Right cardiac atrium (tissue), 5 donors: ENCODE data around the gene HSPD1. TPM values are rescaled to one million over a fixed set of nuclear protein-coding genes. Genes with fewer than 3 reads are reported as not detected.

Experiments
- ATAC-seq, 2 donors: fragments of 200-7000 bp; cut with Tn5 transposase; one replicate each; pipeline versions ENCODE4 v1.8.0 to v1.9.1; 2020; ENCODE audit warnings: moderate library complexity in 2 of 2, mild to moderate bottlenecking in 1 of 2
- DNase-seq, 3 donors: peaks; one replicate each; pipeline ENCODE4 v3.0.0-alpha.2; 2020
- H3K27ac ChIP-seq: one replicate; pipeline ENCODE4 v1.5.1; 2013; ENCODE audit warnings: mild to moderate bottlenecking, low read length, control low read depth, moderate library complexity
- H3K27me3 ChIP-seq: one replicate; pipeline ENCODE4 v1.6.1; 2013; ENCODE audit not compliant: control insufficient read depth, insufficient read depth
- H3K4me1 ChIP-seq: one replicate; pipeline ENCODE4 v1.6.1; 2013; ENCODE audit warnings: low read length; ENCODE audit not compliant: control insufficient read depth, insufficient read depth
- H3K4me3 ChIP-seq: one replicate; pipeline ENCODE4 v1.5.1; 2013; ENCODE audit warnings: low read length, control low read depth
- H3K9me3 ChIP-seq: one replicate; pipeline ENCODE4 v1.6.1; 2013; ENCODE audit warnings: low read length; ENCODE audit not compliant: control insufficient read depth
- WGBS: extraction: QIAGEN DNeasy Blood & Tissue Kit; methylation state at CpG from one replicate; pipeline ENCODE4 v1.1.7; 2013; 5-methylcytosine and 5-hydroxymethylcytosine counted together
- intact Hi-C, 4 donors: fragments of 100-400 bp; cut with DNase I; formaldehyde crosslinking; loops; one replicate each; pipeline versions ENCODE4 v1.11.0 to v1.14.0; 2022 to 2023
- polyA plus RNA-seq: library from polyadenylated mRNA; stranded (reverse); fragments of 200-250 nt; gene quantifications from one replicate; pipeline ENCODE4 v1.2.3, GENCODE V29; 2013
- total RNA-seq, 4 donors: library from RNA; stranded (reverse); fragmentation: NEBNext Ultra II Directional; extraction: Animal tissue kit (Norgen Biotek cat#: 25700); gene quantifications; one replicate each; pipeline ENCODE4 v1.2.1, GENCODE V29; 2021
- donor health status: healthy with polysubstance abuse.
- donor health status: DM: no; HTN: yes; CAD: no.
- donor health status: DM: no; HTN: no; CAD: no.
- donor health status: DM: no; HTN: yes; CAD: no; lungs with severe emphysema.
- donor health status: DM: yes; HTN: yes; CAD: no.

Gene HSPD1
- total and polyA plus RNA-seq, 5 donors: 111 to 182 (median 169) TPM

DNA sequence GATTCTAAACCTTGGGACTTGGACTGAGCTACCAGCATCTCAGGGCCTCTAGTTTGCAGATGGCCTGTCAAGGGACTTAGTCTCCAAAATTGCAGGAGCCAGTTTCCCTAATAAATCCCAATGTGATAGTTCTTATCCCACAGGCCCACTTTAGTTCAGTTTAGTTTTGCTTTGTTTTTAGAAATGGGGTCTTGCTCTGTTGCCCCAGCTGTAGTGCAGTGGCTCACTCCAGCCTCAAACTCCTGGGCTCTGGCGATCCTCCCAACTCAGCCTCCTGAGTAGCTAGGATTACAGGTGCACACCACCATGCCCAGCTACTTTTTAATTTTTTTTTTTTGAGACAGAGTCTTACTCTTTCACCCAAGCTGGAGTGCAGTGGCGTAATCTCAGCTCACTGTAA, 62.3 kb downstream of the HSPD1 start:
- Histone ChIP-seq H3K4me1 (no peaks in the 10 kb centered on the region), H3K4me3 (no peak overlapping the region), H3K27ac (no peak overlapping the region), H3K27me3 (no peaks in the 10 kb centered on the region), H3K9me3 (no peaks in the 10 kb centered on the region)
- DNase-seq: no peak
- 96% methylated on average over 2 of the region's 2 CpGs for WGBS
- no peak for ATAC-seq
- intact Hi-C loops: no loop called here

Other genes starting within 250 kb of the HSPD1 start
- 10 to 100 TPM; 13.9 to 18.8 (median 14.5) TPM for gene ANKRD44, start 189.1 kb downstream of the HSPD1 start, total RNA-seq
- 4.8 TPM for gene ANKRD44, start 189.1 kb downstream of the HSPD1 start, polyA plus RNA-seq
- gene SF3B1, start 64.8 kb downstream of the HSPD1 start, total RNA-seq: 100 to 1,000 TPM; 148 to 182 (median 165) TPM
- gene SF3B1, start 64.8 kb downstream of the HSPD1 start, polyA plus RNA-seq: 166 TPM
- gene COQ10B, start 46.3 kb downstream of the HSPD1 start, total RNA-seq: 10 to 100 TPM; 24.8 to 37.0 (median 29.6) TPM
- gene COQ10B, start 46.3 kb downstream of the HSPD1 start, polyA plus RNA-seq: 29.3 TPM
- 100 to 1,000 TPM in 3 of 4 donors, 10 to 100 TPM in 1; 96.3 to 156 (median 128) TPM for gene HSPE1, start 539 bp upstream of the HSPD1 start, total RNA-seq
- 253 TPM for gene HSPE1, start 539 bp upstream of the HSPD1 start, polyA plus RNA-seq
- 10 to 100 TPM; 28.7 to 39.3 (median 32.5) TPM for gene MOB4, start 16.2 kb upstream of the HSPD1 start, total RNA-seq
- gene MOB4, start 16.2 kb upstream of the HSPD1 start, polyA plus RNA-seq: 34.4 TPM
- 1 to 10 TPM; 3.0 to 9.8 (median 9.2) TPM for gene RFTN2, start 175.7 kb upstream of the HSPD1 start, total RNA-seq
- 3.1 TPM for gene RFTN2, start 175.7 kb upstream of the HSPD1 start, polyA plus RNA-seq
- 1 to 10 TPM; 4.6 to 7.7 (median 5.6) TPM for gene MARS2, start 205.5 kb upstream of the HSPD1 start, total RNA-seq
- gene MARS2, start 205.5 kb upstream of the HSPD1 start, polyA plus RNA-seq: 3.2 TPM